Measurements from ENCODE around the gene GHRHR.

Gene GHRHR

DNA sequence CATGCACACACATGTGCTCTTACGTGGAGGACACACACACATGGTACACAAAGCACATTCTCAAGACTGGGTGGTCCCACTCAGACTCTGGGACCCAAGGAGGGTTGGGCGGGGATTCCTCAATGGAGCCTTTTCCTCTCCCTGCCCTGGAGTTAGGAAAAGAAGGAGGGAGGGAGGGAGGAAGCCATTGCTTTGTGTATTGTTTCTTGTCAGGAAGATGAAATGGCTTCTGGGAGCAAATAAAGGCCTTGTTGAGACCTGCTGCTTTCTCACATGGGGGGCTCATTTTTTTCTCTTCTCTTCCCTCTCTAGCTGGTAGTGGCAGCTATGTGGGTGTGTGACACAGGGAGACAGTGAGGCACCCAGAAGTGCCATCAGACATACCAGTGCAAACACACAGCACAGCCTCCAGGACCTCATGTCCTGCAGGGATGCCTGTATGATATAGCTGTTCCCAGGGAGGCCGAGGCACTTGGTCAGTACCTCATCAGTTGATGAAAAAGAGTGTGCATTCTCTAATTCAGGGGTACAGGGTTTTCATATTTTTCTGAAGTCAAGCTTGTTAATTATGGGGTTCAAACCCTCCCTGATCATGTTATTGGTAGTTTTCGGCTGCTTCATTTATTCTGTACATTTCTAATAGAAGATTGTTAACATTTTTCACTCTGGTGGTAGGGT is 46.4 kb upstream of the GHRHR start:
- H3K4me3 ChIP-seq (ENCODE audit: low read length) = no peak overlapping the region
- no peak for TF ChIP-seq CTCF (conservative IDR thresholded peaks at IDR 0.05; ENCODE audit: low read length)
- no peak for DNase-seq (ENCODE audit: low read depth)

DNA sequence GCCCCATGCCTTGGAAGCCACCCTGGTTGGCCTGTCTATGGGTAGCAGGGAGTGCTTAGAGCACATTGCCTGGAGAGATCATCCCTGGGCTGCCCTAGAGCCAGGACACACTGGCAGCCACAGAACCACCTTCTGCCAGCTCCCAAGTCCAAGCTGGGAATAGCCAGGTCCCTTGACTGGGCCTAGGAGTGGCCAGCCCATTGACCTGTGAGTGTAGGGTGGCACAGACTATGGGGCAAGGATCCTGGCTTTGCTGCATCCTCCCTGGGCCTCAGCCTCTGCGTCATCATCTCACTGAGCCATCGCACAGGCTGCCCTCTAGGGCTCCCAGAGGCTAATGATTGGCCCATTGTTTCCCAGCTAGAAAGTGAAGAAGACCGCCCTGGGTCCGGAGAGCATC is 45.1 kb upstream of the GHRHR start:
- DNase-seq (ENCODE audit: low read depth) = no peak
- no peak overlapping the region for H3K4me3 ChIP-seq (ENCODE audit: low read length)
- TF ChIP-seq CTCF (conservative IDR thresholded peaks at IDR 0.05; ENCODE audit: low read length) = no peak

- peak; percentile 38 for DNase-seq (ENCODE audit: low read depth)
- no peak for TF ChIP-seq CTCF (conservative IDR thresholded peaks at IDR 0.05; ENCODE audit: low read length)
- H3K4me3 ChIP-seq (ENCODE audit: low read length) = no peak overlapping the region
Observed at GRCh38 chr7:30920021-30920583, 43.7 kb upstream of the GHRHR start.

DNA sequence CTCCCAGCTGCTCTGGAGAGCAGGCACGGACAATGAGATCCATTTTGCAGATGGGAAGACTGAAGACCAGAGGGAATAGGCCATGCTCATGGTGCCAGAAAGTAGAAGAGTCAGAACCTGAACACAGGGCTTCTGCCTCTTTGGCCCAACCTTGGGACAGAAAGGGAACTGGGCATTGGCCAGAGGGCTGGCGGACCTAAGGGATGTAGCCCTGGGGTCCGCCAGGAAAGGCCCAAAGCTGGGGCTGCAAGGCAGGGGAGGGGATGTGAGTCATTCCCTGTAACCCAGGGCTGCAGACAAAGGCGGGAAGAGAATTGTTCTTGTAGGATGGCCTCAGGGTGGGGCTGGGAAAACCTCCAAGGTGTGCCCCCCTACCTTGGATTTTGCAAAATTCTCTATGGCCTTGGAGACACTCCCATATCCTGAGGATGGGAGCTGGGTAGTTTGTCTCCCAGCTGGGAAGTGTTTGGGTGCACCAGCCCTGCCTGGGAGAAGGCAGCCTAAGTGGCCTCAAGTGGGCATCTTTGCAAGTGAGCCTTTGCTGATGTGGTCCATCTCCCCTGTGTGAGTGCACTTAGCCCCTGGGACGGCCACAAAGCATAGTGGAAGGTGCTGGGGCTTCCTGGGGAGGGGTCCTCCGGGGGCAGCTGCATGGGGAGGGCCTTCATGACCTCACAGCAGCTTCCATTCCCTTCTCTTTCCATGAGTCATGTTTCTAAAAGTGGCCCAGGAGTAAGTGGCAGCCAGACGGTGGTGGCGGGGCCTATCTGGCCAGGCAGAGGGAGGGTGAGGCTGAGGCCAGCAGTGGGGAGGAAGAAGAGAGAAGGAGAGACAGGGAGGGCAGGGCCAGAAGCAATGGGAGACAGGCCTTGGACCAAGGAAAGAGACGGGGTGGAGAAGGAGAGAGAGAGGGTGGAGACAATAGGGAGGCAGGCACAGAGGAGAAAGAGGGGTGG is 42.9 kb upstream of the GHRHR start:
- DNase-seq (ENCODE audit: low read depth) = peak; percentile 65
- TF ChIP-seq CTCF (conservative IDR thresholded peaks at IDR 0.05; ENCODE audit: low read length) = no peak
- no peak overlapping the region for H3K4me3 ChIP-seq (ENCODE audit: low read length)

DNA sequence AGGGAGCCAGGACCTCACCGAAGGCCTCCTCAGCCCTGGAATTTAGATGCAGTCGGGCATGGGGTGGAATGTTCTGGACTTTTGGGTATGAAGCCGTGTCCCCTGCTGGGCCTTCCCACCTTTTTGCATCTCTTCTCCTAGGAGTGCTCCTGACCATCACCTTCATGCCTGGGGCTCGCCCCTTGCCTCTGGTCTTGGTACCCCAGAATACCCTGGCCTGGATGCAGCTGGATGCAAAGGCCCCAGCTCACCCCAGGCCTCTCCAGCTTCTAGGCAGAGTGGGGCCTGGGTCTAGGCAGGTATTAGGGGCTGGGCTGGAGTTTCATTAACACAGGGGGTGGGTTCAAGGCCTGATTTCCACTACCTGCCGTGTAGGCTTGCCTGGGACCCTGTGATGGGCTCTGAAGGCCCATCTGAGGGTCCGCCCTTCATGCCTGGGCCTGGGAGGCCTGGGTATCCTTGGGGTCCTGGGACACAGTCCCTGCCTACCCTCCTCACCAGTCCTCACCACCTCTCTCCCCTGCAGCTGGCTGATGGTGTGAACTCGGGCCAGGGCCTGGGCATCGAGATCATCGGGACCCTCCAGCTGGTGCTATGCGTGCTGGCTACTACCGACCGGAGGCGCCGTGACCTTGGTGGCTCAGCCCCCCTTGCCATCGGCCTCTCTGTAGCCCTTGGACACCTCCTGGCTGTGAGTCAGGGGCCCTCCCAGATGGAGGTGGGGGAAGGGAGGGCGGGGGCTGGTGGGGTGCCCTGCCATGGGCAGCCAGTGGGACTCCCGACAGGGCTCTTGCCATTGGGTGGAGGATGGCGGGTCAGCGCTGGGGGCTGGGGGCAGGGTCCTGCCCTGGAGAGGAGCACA is 42.0 kb upstream of the GHRHR start:
- DNase-seq (ENCODE audit: low read depth) = no peak
- no peak for TF ChIP-seq CTCF (conservative IDR thresholded peaks at IDR 0.05; ENCODE audit: low read length)
- H3K4me3 ChIP-seq (ENCODE audit: low read length) = no peak overlapping the region

GRCh38 chr7:30922596-30922995 is 41.2 kb upstream of the GHRHR start:
- H3K4me3 ChIP-seq (ENCODE audit: low read length) = no peak overlapping the region
- DNase-seq (ENCODE audit: low read depth) = no peak
- no peak for TF ChIP-seq CTCF (conservative IDR thresholded peaks at IDR 0.05; ENCODE audit: low read length)

All from AG10803 (cell line).